Osteoblast (primary cell): ENCODE measurements around the gene LRRC39. TPM values are rescaled to one million over a fixed set of nuclear protein-coding genes. Genes with fewer than 3 reads are reported as not detected.

Source experiments
- DNase-seq: peaks from one replicate; pipeline ENCODE4 v3.0.0; 2011; ENCODE audit warnings: low spot score, mixed read lengths; ENCODE audit not compliant: insufficient read length; ENCODE audit errors: missing footprints
- H2AFZ ChIP-seq: 2 replicates; pipeline ENCODE4 v1.6.0; 2011; ENCODE audit warnings: mild to moderate bottlenecking, low read length
- H3K27ac ChIP-seq: 2 replicates; pipeline ENCODE4 v1.5.1; 2011; ENCODE audit warnings: mild to moderate bottlenecking, low read depth, low read length, moderate library complexity
- H3K27me3 ChIP-seq: 2 replicates; pipeline ENCODE4 v1.6.0; 2012; ENCODE audit warnings: mild to moderate bottlenecking, control low read depth, inconsistent platforms, low read length, moderate library complexity; ENCODE audit not compliant: insufficient read depth
- H3K36me3 ChIP-seq: 2 replicates; pipeline ENCODE4 v1.5.1; 2011; ENCODE audit warnings: mild to moderate bottlenecking, low read length, control low read depth, moderate library complexity; ENCODE audit not compliant: insufficient read depth
- H3K4me1 ChIP-seq: 2 replicates; pipeline ENCODE4 v1.5.1; 2011; ENCODE audit warnings: mild to moderate bottlenecking, low read length, control low read depth, moderate library complexity; ENCODE audit not compliant: insufficient read depth
- H3K4me2 ChIP-seq: 2 replicates; pipeline ENCODE4 v1.6.0; 2011; ENCODE audit warnings: mild to moderate bottlenecking, low read length; ENCODE audit not compliant: insufficient read depth
- H3K4me3 ChIP-seq: fragments of 200-600 bp; sonication (generic); 3 replicates; pipeline ENCODE4 v1.5.1; 2012; ENCODE audit warnings: mild to moderate bottlenecking, low read length, inconsistent platforms; ENCODE audit not compliant: insufficient read depth
- H3K79me2 ChIP-seq: 2 replicates; pipeline ENCODE4 v1.6.0; 2012; ENCODE audit warnings: mild to moderate bottlenecking, low read length, control low read depth, inconsistent platforms; ENCODE audit not compliant: insufficient read depth
- H3K9me3 ChIP-seq: 2 replicates; pipeline ENCODE4 v1.5.1; 2011; ENCODE audit warnings: low read depth, low read length, control low read depth
- H4K20me1 ChIP-seq: 2 replicates; pipeline ENCODE4 v1.6.0; 2012; ENCODE audit warnings: mild to moderate bottlenecking, low read length, control low read depth; ENCODE audit not compliant: insufficient read depth
- total RNA-seq: library from RNA; depleted of rRNA; stranded (reverse); fragments of >200 nt; gene quantifications from 2 replicates; pipeline ENCODE4 v1.2.3, GENCODE V29; 2012
- TF ChIP-seq, protein P1 (sequence below): IDR thresholded peaks from 2 replicates; pipeline ENCODE4 v1.5.1; 2011; ENCODE audit warnings: mild to moderate bottlenecking, low read depth, low read length, moderate library complexity; ENCODE audit errors: extremely low read depth

Gene LRRC39
- total RNA-seq, 1 donor = 0.36 TPM

DNA sequence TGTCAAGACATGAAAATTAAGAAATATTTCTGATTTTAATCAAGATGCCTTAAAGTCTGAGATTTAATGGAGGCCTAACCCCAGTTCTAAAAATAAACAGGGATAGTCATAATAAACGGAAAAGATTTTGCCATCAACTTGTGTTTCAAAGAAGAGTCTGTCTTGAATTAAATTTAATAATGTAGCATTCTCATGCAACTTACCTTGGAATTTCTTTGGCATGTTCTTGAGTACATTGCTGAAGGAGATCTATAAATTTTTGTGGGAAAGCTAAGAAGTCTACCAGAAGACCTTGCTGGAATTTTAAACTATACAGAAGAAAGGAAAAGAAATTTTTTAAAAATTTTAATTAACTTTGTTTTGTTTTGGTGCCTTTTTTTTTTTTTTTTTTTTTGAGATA, 55.9 kb downstream of the LRRC39 start:
- H3K4me1 ChIP-seq = no peaks in the 10 kb centered on the region
- no peak overlapping the region for H2AFZ ChIP-seq
- H3K36me3 ChIP-seq = peaks cover 6% of the 10 kb centered on the region
- no peak overlapping the region for H3K27ac ChIP-seq
- no peaks in the 10 kb centered on the region for H3K9me3 ChIP-seq
- peaks cover under 1% of the 10 kb centered on the region for H3K79me2 ChIP-seq
- TF ChIP-seq, protein P1, sequence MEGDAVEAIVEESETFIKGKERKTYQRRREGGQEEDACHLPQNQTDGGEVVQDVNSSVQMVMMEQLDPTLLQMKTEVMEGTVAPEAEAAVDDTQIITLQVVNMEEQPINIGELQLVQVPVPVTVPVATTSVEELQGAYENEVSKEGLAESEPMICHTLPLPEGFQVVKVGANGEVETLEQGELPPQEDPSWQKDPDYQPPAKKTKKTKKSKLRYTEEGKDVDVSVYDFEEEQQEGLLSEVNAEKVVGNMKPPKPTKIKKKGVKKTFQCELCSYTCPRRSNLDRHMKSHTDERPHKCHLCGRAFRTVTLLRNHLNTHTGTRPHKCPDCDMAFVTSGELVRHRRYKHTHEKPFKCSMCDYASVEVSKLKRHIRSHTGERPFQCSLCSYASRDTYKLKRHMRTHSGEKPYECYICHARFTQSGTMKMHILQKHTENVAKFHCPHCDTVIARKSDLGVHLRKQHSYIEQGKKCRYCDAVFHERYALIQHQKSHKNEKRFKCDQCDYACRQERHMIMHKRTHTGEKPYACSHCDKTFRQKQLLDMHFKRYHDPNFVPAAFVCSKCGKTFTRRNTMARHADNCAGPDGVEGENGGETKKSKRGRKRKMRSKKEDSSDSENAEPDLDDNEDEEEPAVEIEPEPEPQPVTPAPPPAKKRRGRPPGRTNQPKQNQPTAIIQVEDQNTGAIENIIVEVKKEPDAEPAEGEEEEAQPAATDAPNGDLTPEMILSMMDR = no peak
- H3K4me2 ChIP-seq = no peak overlapping the region
- H4K20me1 ChIP-seq = no peaks in the 10 kb centered on the region
- DNase-seq = no peak
- H3K4me3 ChIP-seq = no peak overlapping the region
- H3K27me3 ChIP-seq = no peaks in the 10 kb centered on the region

DNA sequence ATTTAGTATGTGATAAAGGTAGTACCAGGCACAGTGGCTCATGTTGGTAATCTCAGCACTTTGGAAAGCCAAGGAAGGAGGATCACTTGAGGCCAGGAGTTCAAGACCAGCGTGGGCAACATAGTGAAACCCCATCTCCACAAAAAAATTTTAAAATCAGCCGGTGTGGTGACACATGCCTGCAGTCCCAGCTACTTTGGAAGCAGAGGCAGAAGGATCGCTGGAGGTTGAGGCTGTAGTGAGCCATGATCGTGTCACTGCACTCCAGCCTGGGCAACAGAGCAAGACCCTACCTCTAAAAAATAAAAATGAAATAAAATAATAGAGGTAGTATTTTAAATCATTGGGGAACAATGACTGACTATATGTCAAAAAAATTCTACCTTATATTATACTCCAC, 62.5 kb downstream of the LRRC39 start:
- Histone ChIP-seq H3K79me2 (no peaks in the 10 kb centered on the region), H3K36me3 (peaks cover 6% of the 10 kb centered on the region), H3K27me3 (no peaks in the 10 kb centered on the region), H2AFZ (no peak overlapping the region), H3K4me1 (no peaks in the 10 kb centered on the region), H3K4me3 (no peak overlapping the region), H3K4me2 (no peak overlapping the region), H3K27ac (no peak overlapping the region), H4K20me1 (no peaks in the 10 kb centered on the region), H3K9me3 (no peaks in the 10 kb centered on the region)
- TF ChIP-seq, protein P1 = no peak
- no peak for DNase-seq

DNA sequence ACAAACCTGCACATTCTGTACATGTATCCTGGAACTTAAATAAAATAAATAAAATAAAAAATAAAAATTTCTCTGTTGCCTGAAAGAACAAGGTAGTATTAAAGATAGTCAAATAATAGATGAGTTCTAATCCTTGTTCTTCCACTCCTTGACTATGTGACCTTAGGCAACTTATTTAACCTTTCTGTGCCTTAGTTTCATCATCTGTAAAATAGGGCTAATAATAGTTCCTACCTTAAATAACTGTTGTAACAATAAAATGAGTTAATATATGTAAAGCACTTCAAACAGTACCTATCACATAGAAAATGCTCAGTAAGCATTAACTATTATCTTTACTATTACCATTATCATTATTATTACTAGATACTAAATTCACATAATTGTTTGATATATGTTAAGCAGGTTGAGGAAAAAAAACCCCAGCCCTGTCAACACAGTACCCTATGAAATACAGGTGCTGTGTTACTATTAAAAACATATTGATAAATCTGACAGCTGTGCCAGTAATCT, 68.4 kb downstream of the LRRC39 start:
- Histone ChIP-seq H3K4me3 (no peak overlapping the region), H3K9me3 (no peaks in the 10 kb centered on the region), H3K4me2 (no peak overlapping the region), H3K36me3 (no peaks in the 10 kb centered on the region), H3K27me3 (no peaks in the 10 kb centered on the region), H2AFZ (no peak overlapping the region), H3K27ac (no peak overlapping the region), H3K79me2 (no peaks in the 10 kb centered on the region), H4K20me1 (no peaks in the 10 kb centered on the region), H3K4me1 (no peaks in the 10 kb centered on the region)
- TF ChIP-seq, protein P1 = no peak
- no peak for DNase-seq

DNA sequence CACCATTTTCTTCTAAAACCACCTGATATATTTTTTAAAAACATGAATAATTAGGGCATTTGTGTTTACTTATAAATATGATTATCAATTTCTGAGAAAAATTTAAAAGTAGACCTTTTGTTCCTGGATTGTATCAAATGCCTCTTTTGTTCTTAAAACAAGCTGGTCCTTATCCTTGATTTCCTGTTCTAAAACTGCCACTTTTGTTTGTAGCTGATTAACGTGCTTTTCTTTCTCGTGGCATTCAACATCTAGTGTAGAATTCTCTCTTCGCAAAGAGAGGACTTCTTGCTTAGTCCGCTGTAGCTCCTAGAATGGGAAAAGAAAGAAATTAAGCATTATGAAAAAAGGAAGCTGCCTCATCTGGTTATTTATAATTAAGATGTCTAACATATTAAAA, 70.4 kb downstream of the LRRC39 start:
- Histone ChIP-seq H3K27ac (no peak overlapping the region), H3K4me2 (no peak overlapping the region), H2AFZ (no peak overlapping the region), H3K36me3 (peaks cover 4% of the 10 kb centered on the region), H3K4me1 (no peaks in the 10 kb centered on the region), H3K79me2 (no peaks in the 10 kb centered on the region), H3K9me3 (no peaks in the 10 kb centered on the region), H3K4me3 (no peak overlapping the region), H3K27me3 (no peaks in the 10 kb centered on the region), H4K20me1 (no peaks in the 10 kb centered on the region)
- TF ChIP-seq, protein P1 = no peak
- no peak for DNase-seq
